A204.1 (cell line): Measurements from ENCODE around the gene CRADD.
"Not testable (repeated sequence)": the region's sequence is repeated elsewhere in the genome, so short reads cannot be mapped to it uniquely, and the experiment has no call there.

ENCODE experiments used
- FAIRE-seq: peaks from 2 replicates; lab custom pipeline; 2012; peaks lifted over from hg19 to GRCh38; lab: Jason Lieb, UNC

Gene CRADD

DNA sequence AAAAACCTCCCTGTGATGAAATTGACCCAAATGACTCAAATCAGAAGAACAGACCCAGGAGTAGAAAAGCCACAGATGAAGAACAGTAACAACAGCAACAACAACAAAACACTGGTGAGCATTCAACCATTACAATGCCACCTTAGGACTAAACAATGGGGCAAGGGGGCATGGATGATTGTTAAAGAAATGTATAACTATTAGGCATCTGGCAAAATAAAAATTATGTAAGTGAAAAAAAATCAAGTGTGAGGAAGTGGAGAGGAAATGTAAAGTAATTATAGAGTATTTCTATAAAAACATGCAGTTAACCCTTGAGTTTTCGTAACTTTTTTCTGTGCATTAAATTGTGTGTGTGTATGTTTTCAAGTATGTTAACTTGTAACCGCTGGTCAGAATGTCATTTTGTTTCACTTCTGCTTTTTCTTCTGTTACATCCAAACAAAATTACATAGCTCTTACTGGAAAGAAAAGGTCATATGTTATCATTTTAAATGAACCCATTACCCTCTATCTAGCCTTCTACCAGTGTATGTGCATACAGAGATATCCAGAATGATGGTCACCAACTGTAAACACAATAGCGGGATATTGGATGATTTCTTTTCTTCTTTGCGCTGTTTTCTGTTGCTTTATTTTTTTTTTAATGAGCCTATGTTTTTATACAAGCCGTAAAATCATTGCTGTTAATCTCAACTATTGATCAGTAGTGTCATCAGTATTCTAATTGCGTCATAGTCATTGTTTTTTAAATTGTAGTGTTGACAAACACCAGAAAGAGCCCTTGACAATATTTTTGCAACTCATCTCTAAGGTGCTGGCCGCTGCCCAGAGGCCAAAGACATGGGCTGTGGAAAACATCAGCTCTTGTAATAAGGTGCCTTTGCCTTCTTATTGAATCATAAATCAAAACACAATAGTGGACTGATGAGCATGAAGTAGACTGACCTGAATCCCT, 170.6 kb downstream of the CRADD start:
- no peak for FAIRE-seq

- no peak for FAIRE-seq
Observed at GRCh38 chr12:93848523-93849101, 171.4 kb downstream of the CRADD start.

DNA sequence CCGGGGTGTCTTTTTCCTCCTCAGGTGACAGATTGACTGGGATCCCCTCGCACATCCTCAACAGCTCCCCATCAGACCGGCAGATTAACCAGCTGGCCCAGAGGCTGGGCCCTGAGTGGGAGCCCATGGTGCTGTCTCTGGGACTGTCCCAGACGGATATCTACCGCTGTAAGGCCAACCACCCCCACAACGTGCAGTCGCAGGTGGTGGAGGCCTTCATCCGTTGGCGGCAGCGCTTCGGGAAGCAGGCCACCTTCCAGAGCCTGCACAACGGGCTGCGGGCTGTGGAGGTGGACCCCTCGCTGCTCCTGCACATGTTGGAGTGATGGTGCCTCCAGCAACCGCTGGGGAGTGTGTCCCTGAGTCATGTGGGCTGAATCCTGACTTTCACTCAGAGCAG, 172.8 kb downstream of the CRADD start:
- no peak for FAIRE-seq

GRCh38 chr12:93850481-93851256, 173.5 kb downstream of the CRADD start:
- no peak for FAIRE-seq

GRCh38 chr12:93851257-93851671, 174.1 kb downstream of the CRADD start:
- FAIRE-seq = no peak

DNA sequence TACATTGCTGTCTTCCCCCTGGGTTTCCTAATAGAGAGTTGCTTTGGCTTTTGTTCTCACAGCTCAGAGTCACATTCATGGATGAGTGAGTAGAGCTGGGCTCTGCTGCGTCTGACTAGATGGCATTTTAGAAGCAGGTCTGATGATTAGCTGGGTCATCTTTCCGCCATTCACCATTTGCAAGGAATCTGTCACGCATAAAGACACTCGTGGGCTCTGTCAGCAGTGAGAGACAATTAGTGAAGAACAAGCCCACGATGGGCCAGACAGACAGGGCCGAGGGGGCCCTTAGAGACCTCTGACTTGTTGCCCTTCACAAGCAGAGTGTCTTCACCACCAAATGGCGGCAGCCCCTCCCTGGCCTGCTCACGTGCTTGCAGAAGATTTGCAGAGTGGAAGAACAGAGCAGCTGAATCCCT, 175.0 kb downstream of the CRADD start:
- FAIRE-seq = no peak

DNA sequence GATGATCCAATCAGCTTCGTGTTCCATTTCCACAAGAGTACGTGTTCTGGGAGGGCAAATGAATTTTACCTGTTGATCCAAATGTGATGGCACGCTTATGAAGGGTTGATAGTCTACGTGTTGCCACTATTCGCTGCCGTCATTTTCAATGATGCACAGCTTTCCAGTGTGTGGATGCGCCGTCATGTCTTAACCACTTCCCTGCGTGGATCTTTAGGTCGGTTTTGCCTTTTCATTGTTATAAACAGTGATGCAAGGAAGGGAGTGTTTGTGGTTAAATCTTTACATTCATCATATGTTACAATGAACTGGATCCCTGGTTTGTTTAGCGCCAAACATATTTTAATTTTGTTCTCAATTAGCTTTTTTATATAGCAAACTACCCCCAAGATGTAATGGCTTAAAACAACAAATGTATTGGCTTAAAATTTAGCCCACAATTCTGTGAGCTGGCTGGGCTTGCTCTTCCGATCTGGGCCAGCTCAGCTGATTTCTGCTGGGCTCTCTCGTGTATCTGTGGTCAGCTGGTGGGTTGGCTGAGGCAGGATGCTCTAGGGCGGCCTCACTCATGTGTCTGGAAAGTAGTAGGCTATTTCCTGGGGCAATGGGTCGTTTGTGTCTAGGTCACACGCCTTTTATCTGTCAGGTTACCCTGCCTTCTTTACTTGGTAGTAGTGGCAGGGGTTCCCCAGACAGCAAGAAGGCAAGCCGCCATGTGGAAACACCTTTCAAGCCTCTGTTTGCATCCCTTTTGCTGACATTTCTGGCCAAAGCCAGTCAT, 176.7 kb downstream of the CRADD start:
- FAIRE-seq = no peak

GRCh38 chr12:93855261-93855660, 178.1 kb downstream of the CRADD start:
- FAIRE-seq = no peak

DNA sequence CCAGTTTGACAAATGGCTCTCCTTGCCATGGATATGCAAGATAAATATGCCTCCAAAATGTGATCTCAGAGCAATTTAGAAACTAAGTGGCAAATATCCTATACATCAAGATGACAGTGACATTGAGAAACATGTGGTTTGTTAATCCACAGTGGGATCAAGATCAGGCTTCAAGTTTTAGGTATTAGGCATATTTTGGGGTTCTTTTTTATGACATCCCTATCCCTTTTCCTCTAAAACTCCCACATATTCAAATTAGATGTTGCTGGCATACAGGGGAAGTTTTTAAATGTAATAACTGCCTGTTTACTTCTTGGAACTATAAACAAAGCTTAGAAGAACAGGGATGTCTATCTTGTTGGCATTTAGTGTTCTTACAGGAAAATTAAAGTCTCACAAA, 179.4 kb downstream of the CRADD start:
- FAIRE-seq = no peak

- FAIRE-seq = no peak
Observed at GRCh38 chr12:93857279-93857938, 180.2 kb downstream of the CRADD start.

DNA sequence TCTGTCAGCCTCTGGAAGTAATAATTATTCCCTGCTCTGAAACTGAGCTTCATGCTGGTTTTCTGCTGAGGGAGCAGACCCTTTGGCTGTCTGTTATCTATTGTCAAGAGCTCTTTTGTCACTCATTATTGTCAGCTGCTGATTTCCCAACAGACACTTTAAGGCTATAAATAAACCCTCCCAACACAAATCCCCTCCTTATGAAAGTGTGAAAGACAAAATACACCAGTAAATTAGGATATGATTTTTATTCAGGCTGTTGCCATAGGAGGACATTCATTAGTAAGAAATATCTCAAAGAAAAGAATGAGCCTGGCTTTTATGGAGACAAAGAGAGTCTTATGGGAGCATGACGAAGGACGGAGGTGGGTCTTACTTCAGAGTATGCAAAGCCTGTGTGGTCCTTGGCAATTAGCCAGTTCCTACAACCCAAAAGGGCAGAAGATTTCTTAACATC, 180.8 kb downstream of the CRADD start:
- FAIRE-seq = no peak

GRCh38 chr12:93860668-93861373, 183.6 kb downstream of the CRADD start:
- FAIRE-seq = no peak

DNA sequence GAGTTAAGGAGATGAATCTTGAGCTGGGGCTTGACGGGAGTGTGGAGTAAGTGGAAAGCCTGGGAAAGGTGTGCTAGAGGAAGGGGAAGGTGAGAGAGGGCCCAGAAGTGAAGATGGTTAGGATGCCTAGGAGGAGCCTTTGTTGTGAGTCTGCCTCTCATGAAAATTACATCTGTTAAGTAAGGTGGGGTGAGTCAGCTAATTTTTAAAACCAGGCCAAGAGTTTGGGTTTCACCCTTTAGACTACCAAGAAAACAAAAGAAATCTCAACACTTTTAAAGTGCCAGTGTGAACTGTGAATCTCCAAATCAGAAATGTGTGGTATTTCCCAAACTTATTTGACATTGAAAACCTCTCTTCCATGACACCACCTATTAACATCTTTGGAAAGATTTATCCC, 185.2 kb downstream of the CRADD start:
- no peak for FAIRE-seq

DNA sequence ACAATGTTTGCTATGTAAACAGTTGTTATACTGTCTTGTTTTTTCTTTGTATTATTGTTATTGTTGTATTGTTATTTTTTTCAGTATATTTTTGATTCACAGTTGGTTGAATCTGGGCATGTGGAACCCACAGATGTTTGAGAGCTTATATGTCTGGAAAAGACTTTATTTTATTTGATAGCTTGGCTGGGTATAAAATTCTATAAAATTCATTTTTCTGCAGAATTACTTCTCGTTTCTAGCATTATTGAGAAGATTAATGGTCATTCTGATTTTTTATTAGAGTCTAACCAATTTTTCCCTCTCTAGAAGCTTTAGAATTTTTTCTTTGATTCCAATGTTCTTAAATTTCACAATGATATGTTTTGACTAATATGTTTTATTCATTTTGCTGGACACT, 188.6 kb downstream of the CRADD start:
- no peak for FAIRE-seq

- FAIRE-seq = no peak
Observed at GRCh38 chr12:93868771-93869170, 191.6 kb downstream of the CRADD start.

DNA sequence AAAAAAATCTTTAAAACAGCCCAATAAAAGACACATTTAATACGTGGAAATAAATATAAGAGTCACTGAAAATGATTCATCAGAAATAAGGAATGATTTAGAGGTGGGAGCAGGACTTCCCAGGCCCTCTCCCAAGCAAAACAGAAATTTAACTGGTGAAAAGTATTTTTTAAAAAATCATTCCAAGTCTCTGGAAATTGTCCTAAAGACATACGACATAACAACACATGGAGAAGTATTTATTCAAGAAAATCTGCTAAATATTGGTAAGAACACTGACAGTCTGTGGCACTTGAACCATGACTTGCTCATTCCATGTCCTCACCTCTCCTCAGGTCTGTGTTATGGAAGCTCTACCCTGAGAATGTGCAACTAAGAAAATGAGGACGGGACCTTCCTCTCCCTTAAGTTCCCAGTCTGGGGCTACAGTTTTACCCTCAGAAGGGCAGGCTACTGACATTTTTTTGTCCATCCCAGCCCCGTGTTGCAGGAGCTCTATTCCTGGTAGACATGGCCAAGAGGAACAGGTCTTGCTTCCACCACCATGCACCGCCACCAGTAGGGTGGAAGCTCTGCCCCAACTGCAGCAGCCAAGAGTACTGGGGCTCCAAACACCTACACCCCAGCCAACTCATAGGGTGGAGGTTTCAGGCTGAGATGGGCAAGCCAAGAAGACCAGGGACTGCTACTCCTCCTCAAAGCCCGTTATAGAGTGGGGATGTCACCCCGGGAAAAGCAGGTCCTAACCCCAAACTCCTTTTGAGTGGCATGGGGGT, 193.0 kb downstream of the CRADD start:
- no peak for FAIRE-seq

- not testable (repeated sequence) for FAIRE-seq
Observed at GRCh38 chr12:93871566-93871965, 194.4 kb downstream of the CRADD start.

GRCh38 chr12:93873561-93873960, 196.4 kb downstream of the CRADD start:
- no peak for FAIRE-seq

DNA sequence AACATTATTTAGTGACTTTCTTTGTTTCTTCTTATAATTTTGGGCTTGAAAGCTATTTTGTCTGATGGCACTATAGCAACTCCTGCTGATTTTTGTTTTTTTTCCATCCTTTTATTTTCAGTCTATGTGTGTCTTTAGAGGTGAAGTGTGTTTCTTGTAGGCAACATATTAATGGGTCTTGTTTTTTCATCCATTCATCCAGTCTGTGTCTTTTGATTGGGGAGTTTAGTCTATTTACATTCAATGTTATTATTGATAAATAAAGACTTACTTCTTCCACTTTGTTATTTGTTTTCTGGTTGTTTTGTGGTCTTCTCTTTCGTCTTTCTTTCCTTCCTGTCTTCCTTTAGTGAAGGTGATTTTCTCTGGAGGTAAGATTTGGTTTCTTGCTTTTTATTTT, 198.0 kb downstream of the CRADD start:
- FAIRE-seq = no peak

GRCh38 chr12:93876360-93876759, 199.2 kb downstream of the CRADD start:
- no peak for FAIRE-seq
